A549 (cell line): ENCODE results near the gene GARIN6. TPM values are rescaled to one million over a fixed set of nuclear protein-coding genes. Genes with fewer than 3 reads are reported as not detected.

Experiments
- ATAC-seq, 2 experiments: fragments of 200-7000 bp in 1 of 2; fragments of >200 bp in 1 of 2; cut with Nextera tagmentation in 1 of 2; cut with Tn5 transposase in 1 of 2; 3 replicates each; pipeline versions ENCODE4 v1.8.0 to v1.9.1; 2018 to 2020; ENCODE audit warnings: mild to moderate bottlenecking in 1 of 2, moderate library complexity in 1 of 2
- CTCF ChIA-PET: fragments of 300-600 bp; sonication (Branson Sonifier 250); formaldehyde crosslinking; extraction: SDS; loops from one replicate; lab custom pipeline; 2021; ENCODE audit warnings: antibody characterized with exemption, inconsistent platforms; lab: Yijun Ruan, JAX
- POLR2A ChIA-PET: fragments of 350-600 bp; formaldehyde crosslinking; extraction: SDS; loops from one replicate; lab custom pipeline; 2021; ENCODE audit warnings: antibody characterized with exemption, inconsistent platforms; lab: Yijun Ruan, JAX
- DNase-seq, 2 experiments: peaks; one replicate each; pipeline versions ENCODE4 v3.0.0 to v3.0.0-alpha.2; 2011 to 2016; ENCODE audit warnings: low read depth in 1 of 2, low spot score in 1 of 2
- FAIRE-seq: peaks from 2 replicates; lab custom pipeline; 2011; peaks lifted over from hg19 to GRCh38; lab: Jason Lieb, UNC
- H3K27ac ChIP-seq, 2 experiments: fragments of >200 bp; sonication (Bioruptor Twin); formaldehyde crosslinking; 3 replicates each; pipeline ENCODE4 v1.5.1; 2016 to 2017
- H3K4me1 ChIP-seq: fragments of >200 bp; sonication (Bioruptor Twin); formaldehyde crosslinking; 3 replicates; pipeline ENCODE4 v1.6.1; 2016
- H3K4me2 ChIP-seq: fragments of >200 bp; sonication (Bioruptor Twin); formaldehyde crosslinking; 3 replicates; pipeline ENCODE4 v1.6.1; 2016
- H3K4me3 ChIP-seq: fragments of >200 bp; sonication (Bioruptor Twin); formaldehyde crosslinking; 3 replicates; pipeline ENCODE4 v1.5.1; 2016
- H3K9me3 ChIP-seq: fragments of >200 bp; sonication (Bioruptor Twin); formaldehyde crosslinking; 3 replicates; pipeline ENCODE4 v1.6.1; 2016
- CEBPB ChIP-seq, 2 experiments: fragments of >200 bp in 1 of 2; sonication (Bioruptor Twin) in 1 of 2; formaldehyde crosslinking in 1 of 2; IDR thresholded peaks; 2 replicates each; pipeline ENCODE4 v1.6.1; 2012 to 2016
- CHD4 ChIP-seq: fragments of 200-600 bp; sonication (generic); IDR thresholded peaks from 2 replicates; pipeline ENCODE4 v1.6.1; 2016; ENCODE audit warnings: antibody characterized with exemption, mild to moderate bottlenecking, borderline replicate concordance
- FOSL2 ChIP-seq, 2 experiments: fragments of 450-650 bp in 1 of 2; fragments of >200 bp in 1 of 2; sonication (Bioruptor Twin) in 1 of 2; formaldehyde crosslinking; IDR thresholded peaks; 2 replicates each; pipeline versions ENCODE4 v1.5.0 to v1.6.1; 2016 to 2020; ENCODE audit warnings: mild to moderate bottlenecking in 1 of 2, moderate library complexity in 1 of 2
- HOXA7 ChIP-seq: fragments of 250-450 bp; sonication (Bioruptor Pico); IDR thresholded peaks from 2 replicates; pipeline ENCODE4 v1.5.0; 2020; ENCODE audit warnings: mild to moderate bottlenecking, moderate library complexity
- HOXB5 ChIP-seq: fragments of 250-450 bp; sonication (Bioruptor Pico); IDR thresholded peaks from 2 replicates; pipeline ENCODE4 v1.5.0; 2020; ENCODE audit warnings: mild to moderate bottlenecking, moderate library complexity
- JUN ChIP-seq, 2 experiments: fragments of >200 bp; sonication (Bioruptor Twin); formaldehyde crosslinking; IDR thresholded peaks; 2 replicates in 1 of 2; 3 replicates in 1 of 2; pipeline ENCODE4 v1.6.1; 2016 to 2017
- JUNB ChIP-seq: fragments of >200 bp; sonication (Bioruptor Twin); formaldehyde crosslinking; IDR thresholded peaks from 2 replicates; pipeline ENCODE4 v1.6.1; 2016
- KDM5A ChIP-seq: fragments of 200-600 bp; sonication (generic); IDR thresholded peaks from 2 replicates; pipeline ENCODE4 v1.6.1; 2016; ENCODE audit warnings: antibody characterized with exemption, mild to moderate bottlenecking
- NPAS2 ChIP-seq: fragments of 250-450 bp; sonication (Bioruptor Pico); IDR thresholded peaks from 2 replicates; pipeline ENCODE4 v1.8.0; 2022; ENCODE audit warnings: mild to moderate bottlenecking, moderate library complexity, borderline replicate concordance
- NR3C1 ChIP-seq: fragments of >200 bp; sonication (Bioruptor Twin); formaldehyde crosslinking; IDR thresholded peaks from 3 replicates; pipeline ENCODE4 v1.6.1; 2017
- RAD21 ChIP-seq, 2 experiments: fragments of >200 bp in 1 of 2; sonication (Bioruptor Twin) in 1 of 2; formaldehyde crosslinking in 1 of 2; IDR thresholded peaks in 1 of 2; conservative IDR thresholded peaks in 1 of 2; 2 replicates in 1 of 2; 3 replicates in 1 of 2; pipeline ENCODE4 v1.6.1; 2012 to 2018; ENCODE audit warnings: inconsistent platforms in 1 of 2
- RCOR1 ChIP-seq: fragments of 150-350 bp; IDR thresholded peaks from 2 replicates; pipeline ENCODE4 v1.6.1; 2014; ENCODE audit warnings: antibody characterized with exemption, low read length, low read depth
- RNF2 ChIP-seq: fragments of 200-600 bp; sonication (generic); IDR thresholded peaks from 2 replicates; pipeline ENCODE4 v1.6.1; 2016; ENCODE audit warnings: low read depth, mild to moderate bottlenecking, antibody characterized with exemption, moderate library complexity, borderline replicate concordance
- SMC3 ChIP-seq: fragments of >200 bp; sonication (Bioruptor Twin); formaldehyde crosslinking; IDR thresholded peaks from 3 replicates; pipeline ENCODE4 v1.6.1; 2018; ENCODE audit warnings: inconsistent platforms
- TFCP2L1 ChIP-seq: fragments of 250-450 bp; sonication (Bioruptor Pico); IDR thresholded peaks from 2 replicates; pipeline ENCODE4 v1.5.0; 2021; ENCODE audit warnings: mild to moderate bottlenecking
- WGBS: methylation state at CpG from one replicate; pipeline ENCODE4 v1.1.6; 2017; ENCODE audit errors: missing lambda C conversion rate; 5-methylcytosine and 5-hydroxymethylcytosine counted together
- polyA plus RNA-seq, 4 experiments: library from polyadenylated mRNA; depleted of rRNA in 3 of 4; stranded (reverse); fragments of >200 nt; fragmentation: RNase III in 1 of 4; extraction: RNeasy Plus Mini Kit Qiagen cat#74134 plus additional on column Dnase treatment in 1 of 4; gene quantifications; 2 replicates in 3 of 4; 3 replicates in 1 of 4; pipeline ENCODE4 v1.2.3, GENCODE V29; 2011 to 2017
- TF ChIP-seq, protein P1 (sequence below): fragments of 150-350 bp; IDR thresholded peaks from 2 replicates; pipeline ENCODE4 v1.6.1; 2014; ENCODE audit warnings: low read depth, mild to moderate bottlenecking, low read length
- TF ChIP-seq, protein P2 (sequence below): fragments of 200-600 bp; sonication (generic); IDR thresholded peaks from 2 replicates; pipeline ENCODE4 v1.6.1; 2016; ENCODE audit warnings: antibody characterized with exemption, mild to moderate bottlenecking, moderate library complexity
- TF ChIP-seq, protein P3 (sequence below): fragments of >200 bp; sonication (Bioruptor Twin); formaldehyde crosslinking; IDR thresholded peaks from 3 replicates; pipeline ENCODE4 v1.5.1; 2016
- TF ChIP-seq, protein P4 (sequence below): IDR thresholded peaks from 2 replicates; pipeline ENCODE4 v1.6.1; 2012
- TF ChIP-seq, protein P5 (sequence below): IDR thresholded peaks from 2 replicates; pipeline ENCODE4 v1.6.1; 2012
- TF ChIP-seq, protein P6 (sequence below): fragments of 250-450 bp; sonication (Bioruptor Pico); IDR thresholded peaks from 2 replicates; pipeline ENCODE4 v1.5.0; 2021; ENCODE audit warnings: mild to moderate bottlenecking, moderate library complexity, borderline replicate concordance
- TF ChIP-seq, protein P7 (sequence below): fragments of >200 bp; sonication (Bioruptor Twin); formaldehyde crosslinking; IDR thresholded peaks from 2 replicates; pipeline ENCODE4 v1.6.1; 2016

Gene GARIN6
- polyA plus RNA-seq, 2 of the 4 experiments (the other 2 are of a cell fraction), result not detected

DNA sequence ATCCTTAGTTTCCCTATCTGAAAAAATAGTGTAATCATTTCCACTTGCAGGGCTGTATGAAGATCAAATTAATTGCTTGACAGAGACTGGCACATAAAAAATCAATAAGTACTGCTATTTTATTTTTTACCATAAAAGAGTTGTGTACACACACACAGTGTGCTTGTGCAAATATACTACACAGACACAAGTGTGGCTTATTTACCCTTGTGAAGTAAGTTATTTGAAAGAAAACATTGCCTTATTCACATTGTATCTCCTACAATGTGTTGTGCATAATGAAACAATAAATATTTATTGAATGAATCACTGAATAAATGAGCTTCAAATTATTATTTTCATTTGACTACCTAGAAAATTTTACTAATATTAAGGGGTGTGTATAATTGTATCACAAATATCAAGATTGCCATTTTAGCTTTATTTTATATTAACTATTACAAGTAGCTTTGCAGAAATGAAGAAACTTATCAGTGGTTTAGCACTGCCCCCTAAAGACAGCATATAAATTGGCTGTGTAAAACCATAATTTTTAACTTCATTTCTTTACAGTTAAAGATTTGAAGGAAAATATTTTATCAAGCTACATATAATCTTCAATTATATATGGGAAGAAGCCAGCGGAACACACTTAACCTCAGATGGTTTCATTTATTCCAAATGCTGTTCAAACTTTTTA is 11.3 kb downstream of the GARIN6 start:
- no peak for TF ChIP-seq NPAS2 (CRISPR knock-in tag)
- peak; percentile 65 to 74 for TF ChIP-seq RAD21 (conservative IDR thresholded peaks at IDR 0.05 in 1 of 2, IDR thresholded peaks at IDR 0.05 in 1 of 2)
- TF ChIP-seq RNF2, result no peak
- TF ChIP-seq, protein P1, sequence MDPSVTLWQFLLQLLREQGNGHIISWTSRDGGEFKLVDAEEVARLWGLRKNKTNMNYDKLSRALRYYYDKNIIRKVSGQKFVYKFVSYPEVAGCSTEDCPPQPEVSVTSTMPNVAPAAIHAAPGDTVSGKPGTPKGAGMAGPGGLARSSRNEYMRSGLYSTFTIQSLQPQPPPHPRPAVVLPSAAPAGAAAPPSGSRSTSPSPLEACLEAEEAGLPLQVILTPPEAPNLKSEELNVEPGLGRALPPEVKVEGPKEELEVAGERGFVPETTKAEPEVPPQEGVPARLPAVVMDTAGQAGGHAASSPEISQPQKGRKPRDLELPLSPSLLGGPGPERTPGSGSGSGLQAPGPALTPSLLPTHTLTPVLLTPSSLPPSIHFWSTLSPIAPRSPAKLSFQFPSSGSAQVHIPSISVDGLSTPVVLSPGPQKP, result no peak
- TF ChIP-seq, protein P2, sequence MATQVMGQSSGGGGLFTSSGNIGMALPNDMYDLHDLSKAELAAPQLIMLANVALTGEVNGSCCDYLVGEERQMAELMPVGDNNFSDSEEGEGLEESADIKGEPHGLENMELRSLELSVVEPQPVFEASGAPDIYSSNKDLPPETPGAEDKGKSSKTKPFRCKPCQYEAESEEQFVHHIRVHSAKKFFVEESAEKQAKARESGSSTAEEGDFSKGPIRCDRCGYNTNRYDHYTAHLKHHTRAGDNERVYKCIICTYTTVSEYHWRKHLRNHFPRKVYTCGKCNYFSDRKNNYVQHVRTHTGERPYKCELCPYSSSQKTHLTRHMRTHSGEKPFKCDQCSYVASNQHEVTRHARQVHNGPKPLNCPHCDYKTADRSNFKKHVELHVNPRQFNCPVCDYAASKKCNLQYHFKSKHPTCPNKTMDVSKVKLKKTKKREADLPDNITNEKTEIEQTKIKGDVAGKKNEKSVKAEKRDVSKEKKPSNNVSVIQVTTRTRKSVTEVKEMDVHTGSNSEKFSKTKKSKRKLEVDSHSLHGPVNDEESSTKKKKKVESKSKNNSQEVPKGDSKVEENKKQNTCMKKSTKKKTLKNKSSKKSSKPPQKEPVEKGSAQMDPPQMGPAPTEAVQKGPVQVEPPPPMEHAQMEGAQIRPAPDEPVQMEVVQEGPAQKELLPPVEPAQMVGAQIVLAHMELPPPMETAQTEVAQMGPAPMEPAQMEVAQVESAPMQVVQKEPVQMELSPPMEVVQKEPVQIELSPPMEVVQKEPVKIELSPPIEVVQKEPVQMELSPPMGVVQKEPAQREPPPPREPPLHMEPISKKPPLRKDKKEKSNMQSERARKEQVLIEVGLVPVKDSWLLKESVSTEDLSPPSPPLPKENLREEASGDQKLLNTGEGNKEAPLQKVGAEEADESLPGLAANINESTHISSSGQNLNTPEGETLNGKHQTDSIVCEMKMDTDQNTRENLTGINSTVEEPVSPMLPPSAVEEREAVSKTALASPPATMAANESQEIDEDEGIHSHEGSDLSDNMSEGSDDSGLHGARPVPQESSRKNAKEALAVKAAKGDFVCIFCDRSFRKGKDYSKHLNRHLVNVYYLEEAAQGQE, result no peak
- no peak for TF ChIP-seq TFCP2L1 (CRISPR knock-in tag)
- peak; percentile 59 for TF ChIP-seq SMC3
- TF ChIP-seq, protein P3, sequence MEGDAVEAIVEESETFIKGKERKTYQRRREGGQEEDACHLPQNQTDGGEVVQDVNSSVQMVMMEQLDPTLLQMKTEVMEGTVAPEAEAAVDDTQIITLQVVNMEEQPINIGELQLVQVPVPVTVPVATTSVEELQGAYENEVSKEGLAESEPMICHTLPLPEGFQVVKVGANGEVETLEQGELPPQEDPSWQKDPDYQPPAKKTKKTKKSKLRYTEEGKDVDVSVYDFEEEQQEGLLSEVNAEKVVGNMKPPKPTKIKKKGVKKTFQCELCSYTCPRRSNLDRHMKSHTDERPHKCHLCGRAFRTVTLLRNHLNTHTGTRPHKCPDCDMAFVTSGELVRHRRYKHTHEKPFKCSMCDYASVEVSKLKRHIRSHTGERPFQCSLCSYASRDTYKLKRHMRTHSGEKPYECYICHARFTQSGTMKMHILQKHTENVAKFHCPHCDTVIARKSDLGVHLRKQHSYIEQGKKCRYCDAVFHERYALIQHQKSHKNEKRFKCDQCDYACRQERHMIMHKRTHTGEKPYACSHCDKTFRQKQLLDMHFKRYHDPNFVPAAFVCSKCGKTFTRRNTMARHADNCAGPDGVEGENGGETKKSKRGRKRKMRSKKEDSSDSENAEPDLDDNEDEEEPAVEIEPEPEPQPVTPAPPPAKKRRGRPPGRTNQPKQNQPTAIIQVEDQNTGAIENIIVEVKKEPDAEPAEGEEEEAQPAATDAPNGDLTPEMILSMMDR, result peak; percentile 52
- TF ChIP-seq, all 56 proteins: peak for 3
- DNase-seq (peak in 1 of 2 experiments; percentile 30), ATAC-seq (no peak), FAIRE-seq (peak; percentile 76)
- Histone ChIP-seq H3K9me3 (no peaks in the 10 kb centered on the region), H3K4me3 (no peak overlapping the region), H3K4me2 (no peak overlapping the region), H3K4me1 (no peaks in the 10 kb centered on the region), H3K27ac (no peak overlapping the region)
- WGBS, result 18% methylated on average over 1 of the region's 1 CpG
- CTCF ChIA-PET, result interaction anchor here (0.6 to 7.7 kb wide), 27 partner anchors 10 to 904 kb away, joined by 3 to 107 read pairs (median 3); no protein-coding TSS in a partner anchor
- POLR2A ChIA-PET, result interaction anchor here (1.9 kb wide), 1 partner anchor 615 kb away, joined by 9 read pairs; no protein-coding TSS in a partner anchor

DNA sequence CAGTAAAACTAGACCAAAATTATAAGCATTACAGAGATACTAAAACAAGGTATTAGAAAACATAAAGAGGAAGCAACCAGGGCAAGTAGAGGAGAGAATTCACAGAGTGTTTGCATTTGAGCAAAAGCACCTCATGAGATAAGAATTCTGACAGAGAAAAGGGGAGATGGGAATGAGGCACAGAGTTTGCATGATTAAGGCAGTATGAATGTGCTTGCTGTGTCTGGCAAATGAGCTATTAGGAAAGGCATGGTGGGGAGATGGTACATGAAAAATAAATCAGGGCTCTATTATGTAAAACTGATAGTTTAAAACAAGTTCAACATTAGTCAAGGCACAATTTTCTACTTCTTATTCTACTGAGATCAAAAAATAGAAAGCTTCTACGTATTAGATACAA is 23.1 kb downstream of the GARIN6 start:
- no peak overlapping the region for H3K27ac ChIP-seq
- TF ChIP-seq HOXB5, result no peak
- TF ChIP-seq, protein P4, sequence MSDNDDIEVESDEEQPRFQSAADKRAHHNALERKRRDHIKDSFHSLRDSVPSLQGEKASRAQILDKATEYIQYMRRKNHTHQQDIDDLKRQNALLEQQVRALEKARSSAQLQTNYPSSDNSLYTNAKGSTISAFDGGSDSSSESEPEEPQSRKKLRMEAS, result no peak
- TF ChIP-seq, protein P5, sequence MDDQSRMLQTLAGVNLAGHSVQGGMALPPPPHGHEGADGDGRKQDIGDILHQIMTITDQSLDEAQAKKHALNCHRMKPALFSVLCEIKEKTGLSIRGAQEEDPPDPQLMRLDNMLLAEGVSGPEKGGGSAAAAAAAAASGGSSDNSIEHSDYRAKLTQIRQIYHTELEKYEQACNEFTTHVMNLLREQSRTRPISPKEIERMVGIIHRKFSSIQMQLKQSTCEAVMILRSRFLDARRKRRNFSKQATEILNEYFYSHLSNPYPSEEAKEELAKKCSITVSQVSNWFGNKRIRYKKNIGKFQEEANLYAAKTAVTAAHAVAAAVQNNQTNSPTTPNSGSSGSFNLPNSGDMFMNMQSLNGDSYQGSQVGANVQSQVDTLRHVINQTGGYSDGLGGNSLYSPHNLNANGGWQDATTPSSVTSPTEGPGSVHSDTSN, result no peak
- no peak for TF ChIP-seq CHD4
- TF ChIP-seq NR3C1, result no peak
- no peak for TF ChIP-seq RCOR1
- TF ChIP-seq, protein P6, sequence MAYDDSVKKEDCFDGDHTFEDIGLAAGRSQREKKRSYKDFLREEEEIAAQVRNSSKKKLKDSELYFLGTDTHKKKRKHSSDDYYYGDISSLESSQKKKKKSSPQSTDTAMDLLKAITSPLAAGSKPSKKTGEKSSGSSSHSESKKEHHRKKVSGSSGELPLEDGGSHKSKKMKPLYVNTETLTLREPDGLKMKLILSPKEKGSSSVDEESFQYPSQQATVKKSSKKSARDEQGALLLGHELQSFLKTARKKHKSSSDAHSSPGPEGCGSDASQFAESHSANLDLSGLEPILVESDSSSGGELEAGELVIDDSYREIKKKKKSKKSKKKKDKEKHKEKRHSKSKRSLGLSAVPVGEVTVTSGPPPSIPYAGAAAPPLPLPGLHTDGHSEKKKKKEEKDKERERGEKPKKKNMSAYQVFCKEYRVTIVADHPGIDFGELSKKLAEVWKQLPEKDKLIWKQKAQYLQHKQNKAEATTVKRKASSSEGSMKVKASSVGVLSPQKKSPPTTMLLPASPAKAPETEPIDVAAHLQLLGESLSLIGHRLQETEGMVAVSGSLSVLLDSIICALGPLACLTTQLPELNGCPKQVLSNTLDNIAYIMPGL (CRISPR knock-in tag), result no peak
- no peak for TF ChIP-seq JUN (IDR thresholded peaks at IDR 0.05)
- TF ChIP-seq CEBPB (IDR thresholded peaks at IDR 0.05), result no peak
- TF ChIP-seq, protein P3, result no peak
- TF ChIP-seq KDM5A, result no peak
- TF ChIP-seq HOXA7 (CRISPR knock-in tag), result no peak
- TF ChIP-seq TFCP2L1 (CRISPR knock-in tag), result no peak
- no peak for TF ChIP-seq JUNB
- no peak for TF ChIP-seq FOSL2 (IDR thresholded peaks at IDR 0.05)
- no peak for TF ChIP-seq FOSL2 (CRISPR knock-in tag; IDR thresholded peaks at IDR 0.05)
- TF ChIP-seq, protein P7, sequence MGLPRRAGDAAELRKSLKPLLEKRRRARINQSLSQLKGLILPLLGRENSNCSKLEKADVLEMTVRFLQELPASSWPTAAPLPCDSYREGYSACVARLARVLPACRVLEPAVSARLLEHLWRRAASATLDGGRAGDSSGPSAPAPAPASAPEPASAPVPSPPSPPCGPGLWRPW, result no peak
- TF ChIP-seq, all 56 proteins: peak for 0
- 5% methylated on average over 1 of the region's 1 CpG for WGBS
- no peak overlapping the region for H3K4me3 ChIP-seq
- no peak for DNase-seq
- H3K4me2 ChIP-seq, result no peak overlapping the region
- ATAC-seq, result no peak
- no peak for FAIRE-seq
- H3K4me1 ChIP-seq, result no peaks in the 10 kb centered on the region
- H3K9me3 ChIP-seq, result no peaks in the 10 kb centered on the region
- CTCF ChIA-PET, result interaction anchor here (0.6 kb wide), 1 partner anchor 418 kb away, joined by 4 read pairs; no protein-coding TSS in a partner anchor
- POLR2A ChIA-PET, result no interaction called here
